Measurements from ENCODE around the gene ALDH1L1.

The ALDH1L1 gene

GRCh38 chr3:126180477-126181397 lies at the start of gene ALDH1L1:
Gene ALDH1L1, minus strand, starts transcription at chr3:126180586. Its CDS starts 19,607 bp downstream, at chr3:126160979.
- Histone ChIP-seq H3K27me3 (ENCODE audit: control insufficient read depth, insufficient read depth, low read length) (peaks cover 44% of the 10 kb centered on the region), H3K36me3 (ENCODE audit: control insufficient read depth, insufficient read depth, low read length) (no peaks in the 10 kb centered on the region), H3K9ac (ENCODE audit: low read length) (no peak within 1 kb of the TSS), H3K4me3 (ENCODE audit: low read length) (no peak within 1 kb of the TSS), H3K9me3 (ENCODE audit: control insufficient read depth, low read length) (no peaks in the 10 kb centered on the region), H3K4me1 (ENCODE audit: control insufficient read depth, insufficient read depth, low read length) (no peaks in the 10 kb centered on the region)

- H3K9me3 ChIP-seq (ENCODE audit: control insufficient read depth, low read length), result no peaks in the 10 kb centered on the region
- H3K36me3 ChIP-seq (ENCODE audit: control insufficient read depth, insufficient read depth, low read length), result no peaks in the 10 kb centered on the region
- H3K4me1 ChIP-seq (ENCODE audit: control insufficient read depth, insufficient read depth, low read length), result no peaks in the 10 kb centered on the region
- no peaks in the 10 kb centered on the region for H3K27me3 ChIP-seq (ENCODE audit: control insufficient read depth, insufficient read depth, low read length)
- H3K9ac ChIP-seq (ENCODE audit: low read length), result no peak overlapping the region
- no peak overlapping the region for H3K4me3 ChIP-seq (ENCODE audit: low read length)
Observed at GRCh38 chr3:126226374-126226773, 46.0 kb upstream of the ALDH1L1 start.

- H3K4me3 ChIP-seq (ENCODE audit: low read length), result no peak overlapping the region
- no peak overlapping the region for H3K9ac ChIP-seq (ENCODE audit: low read length)
- no peaks in the 10 kb centered on the region for H3K9me3 ChIP-seq (ENCODE audit: control insufficient read depth, low read length)
- H3K4me1 ChIP-seq (ENCODE audit: control insufficient read depth, insufficient read depth, low read length), result no peaks in the 10 kb centered on the region
- no peaks in the 10 kb centered on the region for H3K36me3 ChIP-seq (ENCODE audit: control insufficient read depth, insufficient read depth, low read length)
- H3K27me3 ChIP-seq (ENCODE audit: control insufficient read depth, insufficient read depth, low read length), result peaks cover 48% of the 10 kb centered on the region
Observed at GRCh38 chr3:126216416-126216815, 36.0 kb upstream of the ALDH1L1 start.

GRCh38 chr3:126213379-126214028 lies 33.1 kb upstream of the ALDH1L1 start:
- Histone ChIP-seq H3K4me3 (ENCODE audit: low read length) (peak overlapping the region; percentile 25), H3K9ac (ENCODE audit: low read length) (no peak overlapping the region), H3K36me3 (ENCODE audit: control insufficient read depth, insufficient read depth, low read length) (no peaks in the 10 kb centered on the region), H3K9me3 (ENCODE audit: control insufficient read depth, low read length) (no peaks in the 10 kb centered on the region), H3K4me1 (ENCODE audit: control insufficient read depth, insufficient read depth, low read length) (peaks cover 5% of the 10 kb centered on the region), H3K27me3 (ENCODE audit: control insufficient read depth, insufficient read depth, low read length) (peaks cover 48% of the 10 kb centered on the region)

GRCh38 chr3:126212620-126213378 lies 32.4 kb upstream of the ALDH1L1 start:
- Histone ChIP-seq H3K27me3 (ENCODE audit: control insufficient read depth, insufficient read depth, low read length) (peaks cover 48% of the 10 kb centered on the region), H3K4me3 (ENCODE audit: low read length) (no peak overlapping the region), H3K9me3 (ENCODE audit: control insufficient read depth, low read length) (no peaks in the 10 kb centered on the region), H3K36me3 (ENCODE audit: control insufficient read depth, insufficient read depth, low read length) (no peaks in the 10 kb centered on the region), H3K9ac (ENCODE audit: low read length) (peak overlapping the region; percentile 54), H3K4me1 (ENCODE audit: control insufficient read depth, insufficient read depth, low read length) (peaks cover 8% of the 10 kb centered on the region)

GRCh38 chr3:126212250-126212619 lies 31.8 kb upstream of the ALDH1L1 start:
- Histone ChIP-seq H3K4me3 (ENCODE audit: low read length) (no peak overlapping the region), H3K27me3 (ENCODE audit: control insufficient read depth, insufficient read depth, low read length) (peaks cover 48% of the 10 kb centered on the region), H3K9me3 (ENCODE audit: control insufficient read depth, low read length) (no peaks in the 10 kb centered on the region), H3K36me3 (ENCODE audit: control insufficient read depth, insufficient read depth, low read length) (no peaks in the 10 kb centered on the region), H3K4me1 (ENCODE audit: control insufficient read depth, insufficient read depth, low read length) (peaks cover 8% of the 10 kb centered on the region), H3K9ac (ENCODE audit: low read length) (no peak overlapping the region)

- Histone ChIP-seq H3K9me3 (ENCODE audit: control insufficient read depth, low read length) (no peaks in the 10 kb centered on the region), H3K9ac (ENCODE audit: low read length) (no peak overlapping the region), H3K4me3 (ENCODE audit: low read length) (no peak overlapping the region), H3K27me3 (ENCODE audit: control insufficient read depth, insufficient read depth, low read length) (peaks cover 41% of the 10 kb centered on the region), H3K36me3 (ENCODE audit: control insufficient read depth, insufficient read depth, low read length) (no peaks in the 10 kb centered on the region), H3K4me1 (ENCODE audit: control insufficient read depth, insufficient read depth, low read length) (peaks cover 8% of the 10 kb centered on the region)
Observed at GRCh38 chr3:126211569-126211968, 31.2 kb upstream of the ALDH1L1 start.

GRCh38 chr3:126210606-126211005 lies 30.2 kb upstream of the ALDH1L1 start:
- peaks cover 8% of the 10 kb centered on the region for H3K4me1 ChIP-seq (ENCODE audit: control insufficient read depth, insufficient read depth, low read length)
- H3K27me3 ChIP-seq (ENCODE audit: control insufficient read depth, insufficient read depth, low read length), result peaks cover 36% of the 10 kb centered on the region
- H3K9me3 ChIP-seq (ENCODE audit: control insufficient read depth, low read length), result no peaks in the 10 kb centered on the region
- H3K4me3 ChIP-seq (ENCODE audit: low read length), result no peak overlapping the region
- H3K9ac ChIP-seq (ENCODE audit: low read length), result no peak overlapping the region
- H3K36me3 ChIP-seq (ENCODE audit: control insufficient read depth, insufficient read depth, low read length), result no peaks in the 10 kb centered on the region

GRCh38 chr3:126209741-126210140 lies 29.4 kb upstream of the ALDH1L1 start:
- Histone ChIP-seq H3K9ac (ENCODE audit: low read length) (no peak overlapping the region), H3K36me3 (ENCODE audit: control insufficient read depth, insufficient read depth, low read length) (no peaks in the 10 kb centered on the region), H3K4me3 (ENCODE audit: low read length) (no peak overlapping the region), H3K4me1 (ENCODE audit: control insufficient read depth, insufficient read depth, low read length) (peaks cover 8% of the 10 kb centered on the region), H3K27me3 (ENCODE audit: control insufficient read depth, insufficient read depth, low read length) (peaks cover 27% of the 10 kb centered on the region), H3K9me3 (ENCODE audit: control insufficient read depth, low read length) (no peaks in the 10 kb centered on the region)

GRCh38 chr3:126208606-126209256 lies 28.3 kb upstream of the ALDH1L1 start:
- no peaks in the 10 kb centered on the region for H3K9me3 ChIP-seq (ENCODE audit: control insufficient read depth, low read length)
- no peaks in the 10 kb centered on the region for H3K36me3 ChIP-seq (ENCODE audit: control insufficient read depth, insufficient read depth, low read length)
- no peak overlapping the region for H3K9ac ChIP-seq (ENCODE audit: low read length)
- H3K4me3 ChIP-seq (ENCODE audit: low read length), result no peak overlapping the region
- H3K27me3 ChIP-seq (ENCODE audit: control insufficient read depth, insufficient read depth, low read length), result peaks cover 17% of the 10 kb centered on the region
- H3K4me1 ChIP-seq (ENCODE audit: control insufficient read depth, insufficient read depth, low read length), result peaks cover 8% of the 10 kb centered on the region

GRCh38 chr3:126208182-126208581 lies 27.8 kb upstream of the ALDH1L1 start:
- Histone ChIP-seq H3K36me3 (ENCODE audit: control insufficient read depth, insufficient read depth, low read length) (no peaks in the 10 kb centered on the region), H3K4me3 (ENCODE audit: low read length) (no peak overlapping the region), H3K27me3 (ENCODE audit: control insufficient read depth, insufficient read depth, low read length) (peaks cover 12% of the 10 kb centered on the region), H3K9me3 (ENCODE audit: control insufficient read depth, low read length) (no peaks in the 10 kb centered on the region), H3K9ac (ENCODE audit: low read length) (no peak overlapping the region), H3K4me1 (ENCODE audit: control insufficient read depth, insufficient read depth, low read length) (peaks cover 8% of the 10 kb centered on the region)

All from mucosa of stomach (tissue), 1 donor.